Activated CD4-positive, CD25-positive, alpha-beta regulatory T cell treated with anti-CD3 and anti-CD28 coated beads, Interleukin-2, amount 50 U/mL, for 16 hours (primary cell): ENCODE results near the gene LAMC1.
"Not testable (repeated sequence)": the region's sequence is repeated elsewhere in the genome, so short reads cannot be mapped to it uniquely, and the experiment has no call there.

Experiments
- DNase-seq: peaks from one replicate; pipeline ENCODE4 v3.0.0-alpha.2; 2020; ENCODE audit warnings: low read depth, low spot score

The LAMC1 gene

GRCh38 chr1:183043872-183044854 is 20.9 kb downstream of the LAMC1 start:
- DNase-seq = no peak

- no peak for DNase-seq
Observed at GRCh38 chr1:183044893-183045649, 21.9 kb downstream of the LAMC1 start.

GRCh38 chr1:183048087-183049085 is 25.2 kb downstream of the LAMC1 start:
- DNase-seq = no peak

GRCh38 chr1:183051546-183051945 is 28.3 kb downstream of the LAMC1 start:
- DNase-seq = no peak

GRCh38 chr1:183052861-183053260 is 29.6 kb downstream of the LAMC1 start:
- DNase-seq = no peak

- no peak for DNase-seq
Observed at GRCh38 chr1:183058851-183059502, 35.8 kb downstream of the LAMC1 start.

GRCh38 chr1:183061194-183061593 is 38.0 kb downstream of the LAMC1 start:
- no peak for DNase-seq

- DNase-seq = no peak
Observed at GRCh38 chr1:183063349-183063748, 40.1 kb downstream of the LAMC1 start.

GRCh38 chr1:183065168-183065706 is 42.0 kb downstream of the LAMC1 start:
- DNase-seq = no peak

- not testable (repeated sequence) for DNase-seq
Observed at GRCh38 chr1:183066432-183066831, 43.2 kb downstream of the LAMC1 start.

GRCh38 chr1:183069562-183070216 is 46.5 kb downstream of the LAMC1 start:
- no peak for DNase-seq

- no peak for DNase-seq
Observed at GRCh38 chr1:183070234-183070922, 47.2 kb downstream of the LAMC1 start.

GRCh38 chr1:183070923-183071618 is 47.9 kb downstream of the LAMC1 start:
- no peak for DNase-seq

- DNase-seq = not testable (repeated sequence)
Observed at GRCh38 chr1:183072595-183072994, 49.4 kb downstream of the LAMC1 start.

GRCh38 chr1:183073320-183073719 is 50.1 kb downstream of the LAMC1 start:
- DNase-seq = no peak

GRCh38 chr1:183074215-183074614 is 51.0 kb downstream of the LAMC1 start:
- no peak for DNase-seq

GRCh38 chr1:183075861-183076260 is 52.6 kb downstream of the LAMC1 start:
- no peak for DNase-seq

GRCh38 chr1:183077097-183077496 is 53.9 kb downstream of the LAMC1 start:
- DNase-seq = no peak
